Mesothelial cell of epicardium (in vitro differentiated cells): ENCODE data around the gene BIRC7. TPM values are rescaled to one million over a fixed set of nuclear protein-coding genes. Genes with fewer than 3 reads are reported as not detected.

Source experiments
- DNase-seq, 2 experiments: peaks; one replicate each; pipeline ENCODE4 v3.0.0; 2021; ENCODE audit warnings: low spot score in 2 of 2; ENCODE audit not compliant: unreplicated experiment in 2 of 2
- H3K27ac Mint-ChIP-seq: 2 replicates; pipeline ENCODE4 v1.8.0; 2021; ENCODE audit warnings: mixed read lengths
- H3K27me3 Mint-ChIP-seq: 2 replicates; pipeline ENCODE4 v1.8.0; 2021; ENCODE audit warnings: low read depth, mixed read lengths
- H3K36me3 Mint-ChIP-seq: 2 replicates; pipeline ENCODE4 v1.8.0; 2021; ENCODE audit warnings: mixed read lengths
- H3K4me1 Mint-ChIP-seq: 2 replicates; pipeline ENCODE4 v1.8.0; 2021; ENCODE audit warnings: mixed read lengths
- H3K4me3 Mint-ChIP-seq: 2 replicates; pipeline ENCODE4 v1.8.0; 2021; ENCODE audit warnings: mild to moderate bottlenecking, moderate library complexity, mixed read lengths
- H3K9me3 Mint-ChIP-seq: 2 replicates; pipeline ENCODE4 v1.8.0; 2021; ENCODE audit warnings: mixed read lengths
- CTCF ChIP-seq: fragments of 200-600 bp; sonication (generic); IDR thresholded peaks from one replicate; pipeline ENCODE4 v1.5.0; 2021; ENCODE audit warnings: antibody characterized with exemption; ENCODE audit not compliant: unreplicated experiment
- total RNA-seq: library from RNA; stranded (reverse); gene quantifications from 3 replicates; pipeline ENCODE4 v1.2.1, GENCODE V29; 2021

The BIRC7 gene
- total RNA-seq, 1 donor from 2014 or later = 0.36 TPM

GRCh38 chr20:63265891-63266515 is 30.3 kb downstream of the BIRC7 start:
- no peak overlapping the region for H3K27ac Mint-ChIP-seq
- H3K27me3 Mint-ChIP-seq = peaks cover 3% of the 10 kb centered on the region
- no peaks in the 10 kb centered on the region for H3K36me3 Mint-ChIP-seq
- DNase-seq = no peak
- H3K4me1 Mint-ChIP-seq = peaks cover 32% of the 10 kb centered on the region
- no peak for TF ChIP-seq CTCF
- no peaks in the 10 kb centered on the region for H3K9me3 Mint-ChIP-seq
- no peak overlapping the region for H3K4me3 Mint-ChIP-seq

DNA sequence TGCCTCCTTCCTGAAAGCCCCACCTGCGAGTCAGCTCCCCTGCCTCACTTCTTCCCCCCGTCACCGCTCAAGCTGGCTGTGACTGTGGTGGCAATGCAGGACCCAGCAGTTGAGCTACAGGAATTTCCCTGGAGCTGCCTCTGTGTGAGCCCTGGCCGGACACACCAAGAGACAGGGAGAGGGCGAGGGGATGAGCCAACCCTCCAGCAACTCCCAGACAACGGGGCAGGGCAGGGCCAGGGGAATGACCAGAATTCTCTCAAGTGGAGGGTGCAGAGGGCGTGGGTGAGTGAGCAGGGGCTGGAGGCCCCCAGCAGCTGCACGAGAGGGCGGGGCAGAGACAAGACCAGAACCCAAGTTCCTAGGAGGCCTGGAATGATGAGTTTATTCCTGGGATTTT is 32.0 kb downstream of the BIRC7 start:
- Mint-ChIP-seq H3K4me1 (peaks cover 25% of the 10 kb centered on the region), H3K4me3 (no peak overlapping the region), H3K36me3 (no peaks in the 10 kb centered on the region), H3K27me3 (peaks cover 3% of the 10 kb centered on the region), H3K9me3 (no peaks in the 10 kb centered on the region), H3K27ac (peak overlapping the region; percentile 43)
- no peak for DNase-seq
- no peak for TF ChIP-seq CTCF

DNA sequence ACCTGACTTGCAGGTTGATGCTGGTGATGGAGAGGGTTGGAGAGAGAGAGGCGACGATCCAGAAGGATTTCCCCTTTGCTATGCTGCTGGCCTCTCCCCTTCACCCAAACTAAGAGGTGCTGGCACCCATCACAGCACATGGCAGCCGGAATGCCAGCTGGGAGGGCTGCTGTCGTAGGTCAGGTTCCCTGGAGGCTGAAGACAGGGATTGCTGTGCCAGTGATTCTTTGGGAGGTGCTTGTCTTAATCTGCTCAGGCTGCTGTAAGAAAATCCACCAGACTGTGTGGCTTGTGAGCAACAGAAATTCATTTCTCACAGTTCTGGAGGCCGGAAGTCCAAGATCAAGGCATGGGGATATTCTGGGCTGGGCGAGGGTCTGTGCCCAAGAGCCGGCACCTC is 32.6 kb downstream of the BIRC7 start:
- no peak overlapping the region for H3K4me3 Mint-ChIP-seq
- H3K9me3 Mint-ChIP-seq = no peaks in the 10 kb centered on the region
- H3K4me1 Mint-ChIP-seq = peaks cover 25% of the 10 kb centered on the region
- H3K36me3 Mint-ChIP-seq = no peaks in the 10 kb centered on the region
- DNase-seq = no peak
- H3K27me3 Mint-ChIP-seq = peaks cover 3% of the 10 kb centered on the region
- H3K27ac Mint-ChIP-seq = peak overlapping the region; percentile 43
- no peak for TF ChIP-seq CTCF

DNA sequence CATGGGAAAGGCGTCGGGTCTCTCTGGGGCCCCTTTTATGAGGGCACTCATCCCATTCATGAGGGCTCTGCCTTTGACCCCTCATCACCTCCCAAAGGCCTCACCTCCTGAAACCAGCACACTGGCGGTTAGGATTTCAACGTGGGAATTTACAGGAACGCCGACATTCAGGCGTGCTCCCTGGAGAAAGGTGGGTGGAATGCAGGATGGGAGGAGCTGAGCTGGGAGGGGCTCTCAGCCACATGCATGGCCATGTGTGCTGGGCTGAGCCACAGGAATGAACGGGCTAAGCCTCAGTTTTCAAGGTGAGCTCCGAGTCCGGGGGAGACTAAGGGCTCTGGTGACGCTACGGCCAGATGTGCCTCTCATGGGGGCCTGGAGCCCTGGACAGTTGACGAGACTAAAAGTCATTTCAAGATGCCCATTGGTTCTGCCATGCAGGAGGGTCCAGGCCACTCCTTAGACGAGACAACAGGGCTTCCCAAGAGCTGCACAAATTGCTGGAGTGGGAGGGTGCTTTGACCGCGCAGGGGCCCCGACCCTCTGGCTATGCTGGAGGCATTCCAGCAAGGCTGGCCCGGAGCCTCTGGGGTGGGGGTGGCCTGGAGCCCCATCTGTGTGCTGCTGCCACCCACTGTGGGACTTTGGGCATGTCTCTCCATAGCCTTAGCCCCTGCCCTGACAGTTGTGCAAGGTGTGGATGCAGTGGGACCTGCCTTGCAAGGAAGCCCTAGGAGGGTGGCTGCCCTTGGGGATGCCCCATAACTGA is 33.1 kb downstream of the BIRC7 start:
- Mint-ChIP-seq H3K36me3 (no peaks in the 10 kb centered on the region), H3K4me3 (no peak overlapping the region), H3K27ac (peak overlapping the region; percentile 43), H3K4me1 (peaks cover 31% of the 10 kb centered on the region), H3K9me3 (no peaks in the 10 kb centered on the region), H3K27me3 (peaks cover 3% of the 10 kb centered on the region)
- no peak for DNase-seq
- TF ChIP-seq CTCF = no peak

- H3K27me3 Mint-ChIP-seq = no peaks in the 10 kb centered on the region
These were observed 34.0 kb downstream of the BIRC7 start for GRCh38 chr20:63269724-63270123.

More at GRCh38 chr20:63269724-63270123, 34.0 kb downstream of the BIRC7 start:
- Mint-ChIP-seq H3K9me3 (no peaks in the 10 kb centered on the region), H3K4me3 (no peak overlapping the region), H3K27ac (no peak overlapping the region), H3K36me3 (no peaks in the 10 kb centered on the region), H3K4me1 (peaks cover 35% of the 10 kb centered on the region)
- TF ChIP-seq CTCF = no peak
- DNase-seq = no peak
